MM.1S (cell line): ENCODE data around the gene NCOA3.

Source experiments
- DNase-seq: peaks from one replicate; pipeline ENCODE4 v3.0.0-alpha.2; 2015
- H2AFZ ChIP-seq: fragments of 300-600 bp; sonication (generic); 2 replicates; pipeline ENCODE4 v1.6.0; 2016; ENCODE audit warnings: antibody characterized with exemption, low read length
- H3F3A ChIP-seq: fragments of 300-600 bp; sonication (generic); 2 replicates; pipeline ENCODE4 v1.6.1; 2016; ENCODE audit warnings: mild to moderate bottlenecking, antibody characterized with exemption, low read length, moderate library complexity, mixed read lengths; ENCODE audit not compliant: insufficient read depth
- H3K27ac ChIP-seq: fragments of 300-600 bp; sonication (generic); 2 replicates; pipeline ENCODE4 v1.5.1; 2016; ENCODE audit warnings: mild to moderate bottlenecking, low read length
- H3K27me3 ChIP-seq: fragments of 300-600 bp; sonication (generic); replicated peaks from 2 replicates; pipeline ENCODE4 v1.6.0; 2016; ENCODE audit warnings: low read length; ENCODE audit not compliant: insufficient read depth
- H3K36me3 ChIP-seq: fragments of 300-600 bp; sonication (generic); replicated peaks from 2 replicates; pipeline ENCODE4 v1.6.1; 2016; ENCODE audit warnings: mild to moderate bottlenecking, low read length, mixed read lengths; ENCODE audit not compliant: insufficient read depth
- H3K4me1 ChIP-seq: fragments of 300-600 bp; sonication (generic); 2 replicates; pipeline ENCODE4 v1.6.1; 2016; ENCODE audit warnings: low read length, mixed read lengths
- H3K4me2 ChIP-seq: fragments of 300-600 bp; sonication (generic); 2 replicates; pipeline ENCODE4 v1.6.0; 2016; ENCODE audit warnings: low read depth, low read length
- H3K4me3 ChIP-seq: fragments of 300-600 bp; sonication (generic); 2 replicates; pipeline ENCODE4 v1.5.1; 2016; ENCODE audit warnings: low read length, mixed read lengths
- H3K79me2 ChIP-seq: fragments of 300-600 bp; sonication (generic); 2 replicates; pipeline ENCODE4 v1.6.1; 2016; ENCODE audit warnings: mixed run types, low read length, mixed read lengths
- H3K9ac ChIP-seq: fragments of 300-600 bp; sonication (generic); 2 replicates; pipeline ENCODE4 v1.6.1; 2016; ENCODE audit warnings: low read length, mixed read lengths
- H3K9me2 ChIP-seq: fragments of 300-600 bp; sonication (generic); replicated peaks from 2 replicates; pipeline ENCODE4 v1.6.1; 2016; ENCODE audit warnings: mild to moderate bottlenecking, low read length, mixed read lengths; ENCODE audit not compliant: insufficient read depth
- H3K9me3 ChIP-seq: fragments of 300-600 bp; sonication (generic); replicated peaks from 2 replicates; pipeline ENCODE4 v1.6.1; 2016; ENCODE audit warnings: mild to moderate bottlenecking, low read length, mixed read lengths; ENCODE audit not compliant: insufficient read depth
- H4K20me1 ChIP-seq: fragments of 300-600 bp; sonication (generic); 2 replicates; pipeline ENCODE4 v1.6.1; 2016; ENCODE audit warnings: mild to moderate bottlenecking, low read length, moderate library complexity, mixed read lengths; ENCODE audit not compliant: insufficient read depth
- EZH2 ChIP-seq: fragments of 300-600 bp; sonication (generic); optimal IDR thresholded peaks from 2 replicates; pipeline ENCODE3; 2017; ENCODE audit warnings: low read depth, mild to moderate bottlenecking, antibody characterized with exemption, low read length, mixed read lengths
- EZH2phosphoT487 ChIP-seq: fragments of 300-600 bp; sonication (generic); IDR thresholded peaks from 2 replicates; pipeline ENCODE4 v1.6.1; 2018; ENCODE audit warnings: antibody characterized with exemption, low read length
- TF ChIP-seq, protein P1 (sequence below): fragments of 300-600 bp; sonication (generic); IDR thresholded peaks from 2 replicates; pipeline ENCODE4 v1.5.1; 2016; ENCODE audit warnings: antibody characterized with exemption, low read length, mixed read lengths

The NCOA3 gene

DNA sequence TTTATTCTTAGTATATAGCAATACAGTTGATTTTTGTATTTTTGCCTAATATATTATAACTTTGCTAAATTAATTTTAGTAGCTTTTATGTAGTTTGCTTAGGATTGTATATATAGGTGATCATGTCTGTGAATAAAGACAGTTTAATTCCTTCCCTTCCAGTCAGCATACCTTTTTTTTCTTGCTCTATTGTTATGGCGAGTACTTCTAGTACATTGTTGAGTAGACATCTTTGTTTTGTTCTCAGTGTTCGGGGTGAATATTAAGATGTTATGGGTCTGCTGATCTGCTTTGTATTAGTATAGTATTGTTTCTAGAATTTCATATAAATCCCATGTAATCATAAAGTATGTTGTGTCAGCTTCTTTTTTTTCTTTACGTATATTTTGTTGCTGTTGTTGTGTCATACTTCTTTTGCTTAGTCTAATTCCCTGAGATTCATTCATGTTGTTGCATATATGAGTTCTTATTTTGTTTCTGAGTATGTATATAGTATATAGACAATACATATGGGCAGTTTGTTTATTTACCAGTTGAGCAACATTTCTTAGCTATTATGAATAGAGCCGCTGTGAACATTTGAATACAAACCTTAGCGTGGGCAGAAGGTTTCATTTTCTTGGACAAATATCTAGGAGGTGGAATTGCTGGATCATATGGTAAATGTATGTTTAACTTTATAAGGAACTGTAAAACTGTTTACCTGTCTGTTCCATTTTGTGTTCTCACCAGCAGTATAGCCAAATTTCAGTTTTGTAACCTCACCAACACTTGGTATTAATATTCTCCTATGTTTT, 25.5 kb downstream of the NCOA3 start:
- Histone ChIP-seq H4K20me1 (peaks cover 21% of the 10 kb centered on the region; the same call in 1 of the 2 replicates), H3K9me3 (no peaks in the 10 kb centered on the region), H2AFZ (no peak overlapping the region), H3K36me3 (0 out of 2 replicates have a peak, but pooled peaks cover 4% of the 10 kb centered on the region), H3F3A (no peaks in the 10 kb centered on the region), H3K4me2 (no peak overlapping the region), H3K27ac (no peak overlapping the region), H3K4me1 (no peaks in the 10 kb centered on the region), H3K9ac (no peak overlapping the region), H3K4me3 (no peak overlapping the region), H3K79me2 (peaks cover 82% of the 10 kb centered on the region), H3K27me3 (no peaks in the 10 kb centered on the region), H3K9me2 (no peaks in the 10 kb centered on the region)
- DNase-seq = no peak
- TF ChIP-seq EZH2 = no peak
- no peak for TF ChIP-seq EZH2phosphoT487
- TF ChIP-seq, protein P1, sequence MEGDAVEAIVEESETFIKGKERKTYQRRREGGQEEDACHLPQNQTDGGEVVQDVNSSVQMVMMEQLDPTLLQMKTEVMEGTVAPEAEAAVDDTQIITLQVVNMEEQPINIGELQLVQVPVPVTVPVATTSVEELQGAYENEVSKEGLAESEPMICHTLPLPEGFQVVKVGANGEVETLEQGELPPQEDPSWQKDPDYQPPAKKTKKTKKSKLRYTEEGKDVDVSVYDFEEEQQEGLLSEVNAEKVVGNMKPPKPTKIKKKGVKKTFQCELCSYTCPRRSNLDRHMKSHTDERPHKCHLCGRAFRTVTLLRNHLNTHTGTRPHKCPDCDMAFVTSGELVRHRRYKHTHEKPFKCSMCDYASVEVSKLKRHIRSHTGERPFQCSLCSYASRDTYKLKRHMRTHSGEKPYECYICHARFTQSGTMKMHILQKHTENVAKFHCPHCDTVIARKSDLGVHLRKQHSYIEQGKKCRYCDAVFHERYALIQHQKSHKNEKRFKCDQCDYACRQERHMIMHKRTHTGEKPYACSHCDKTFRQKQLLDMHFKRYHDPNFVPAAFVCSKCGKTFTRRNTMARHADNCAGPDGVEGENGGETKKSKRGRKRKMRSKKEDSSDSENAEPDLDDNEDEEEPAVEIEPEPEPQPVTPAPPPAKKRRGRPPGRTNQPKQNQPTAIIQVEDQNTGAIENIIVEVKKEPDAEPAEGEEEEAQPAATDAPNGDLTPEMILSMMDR = no peak

DNA sequence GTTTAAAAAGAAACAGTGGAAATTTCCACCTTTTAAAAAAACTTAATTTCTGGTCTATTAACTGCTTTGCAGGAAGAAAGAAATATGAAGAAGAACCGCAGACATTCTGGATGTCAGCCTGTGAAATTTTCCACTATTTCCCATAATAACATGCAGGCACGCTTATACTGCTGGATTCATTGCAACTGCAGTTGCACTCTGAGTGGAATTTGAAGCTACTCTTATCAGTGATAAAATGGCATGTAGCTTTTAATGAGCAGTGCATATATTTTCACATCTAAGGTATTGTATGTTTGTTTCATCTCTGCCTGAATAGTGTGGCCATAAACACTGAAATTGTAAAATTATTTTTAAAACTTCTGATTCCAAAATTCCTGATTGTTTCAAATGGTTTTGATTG, 28.2 kb downstream of the NCOA3 start:
- DNase-seq = no peak
- H3F3A ChIP-seq = no peaks in the 10 kb centered on the region
- no peak overlapping the region for H3K4me2 ChIP-seq
- H3K27ac ChIP-seq = no peak overlapping the region
- H3K9me3 ChIP-seq = no peaks in the 10 kb centered on the region
- no peak overlapping the region for H3K4me3 ChIP-seq
- peaks cover 16% of the 10 kb centered on the region; the same call in 1 of the 2 replicates for H4K20me1 ChIP-seq
- no peak overlapping the region for H3K9ac ChIP-seq
- no peak for TF ChIP-seq EZH2phosphoT487
- no peak for TF ChIP-seq EZH2
- TF ChIP-seq, protein P1 = no peak
- peaks cover 81% of the 10 kb centered on the region for H3K79me2 ChIP-seq
- no peaks in the 10 kb centered on the region for H3K27me3 ChIP-seq
- H2AFZ ChIP-seq = no peak overlapping the region
- no peaks in the 10 kb centered on the region for H3K9me2 ChIP-seq
- H3K4me1 ChIP-seq = no peaks in the 10 kb centered on the region
- H3K36me3 ChIP-seq = 0 out of 2 replicates have a peak, but pooled peaks cover 4% of the 10 kb centered on the region

DNA sequence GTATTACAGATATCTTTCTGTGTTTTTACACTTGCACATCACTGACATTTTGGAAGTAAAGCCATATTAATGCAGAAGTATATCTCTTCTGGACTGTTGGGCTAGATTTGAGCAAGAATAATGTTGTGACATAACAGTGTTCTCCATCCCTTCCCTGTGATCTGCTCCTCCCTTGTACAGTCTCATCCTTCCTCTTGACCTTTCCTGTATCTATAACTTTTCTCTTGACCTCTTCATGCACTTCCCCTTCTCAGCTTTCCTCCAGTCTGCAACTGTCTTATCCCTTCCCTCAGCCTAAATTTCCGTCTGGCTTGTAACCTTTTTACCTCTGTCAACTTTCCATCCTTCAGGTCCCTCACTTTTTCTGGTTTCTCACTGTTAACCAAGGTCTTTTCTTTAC, 29.8 kb downstream of the NCOA3 start:
- H3K9me3 ChIP-seq = no peaks in the 10 kb centered on the region
- no peak for DNase-seq
- H3K9ac ChIP-seq = no peak overlapping the region
- H3K4me3 ChIP-seq = no peak overlapping the region
- peaks cover 96% of the 10 kb centered on the region for H3K79me2 ChIP-seq
- no peaks in the 10 kb centered on the region for H3K9me2 ChIP-seq
- 0 out of 2 replicates have a peak, but pooled peaks cover 4% of the 10 kb centered on the region for H3K36me3 ChIP-seq
- no peaks in the 10 kb centered on the region for H3K27me3 ChIP-seq
- H2AFZ ChIP-seq = no peak overlapping the region
- no peaks in the 10 kb centered on the region for H3F3A ChIP-seq
- peaks cover 16% of the 10 kb centered on the region; the same call in 1 of the 2 replicates for H4K20me1 ChIP-seq
- TF ChIP-seq EZH2 (no peak), EZH2phosphoT487 (no peak)
- TF ChIP-seq, protein P1 = no peak
- no peak overlapping the region for H3K4me2 ChIP-seq
- no peaks in the 10 kb centered on the region for H3K4me1 ChIP-seq
- H3K27ac ChIP-seq = no peak overlapping the region
